Esophagus squamous epithelium (tissue), 4 donors: ENCODE results near the gene SLC28A3.

Experiments used
- POLR2A ChIP-seq, 4 donors: fragments of 450-650 bp; IDR thresholded peaks; one replicate each; pipeline ENCODE4 v1.6.1; 2017; ENCODE audit warnings: antibody characterized with exemption in 4 of 4, mild to moderate bottlenecking in 4 of 4, moderate library complexity in 3 of 4
- TF ChIP-seq, protein P1 (sequence below), 6 experiments: fragments of 450-650 bp in 4 of 6; fragments of 200-600 bp in 2 of 6; sonication (generic) in 2 of 6; IDR thresholded peaks; one replicate each; pipeline ENCODE4 v1.5.1; 2016 to 2019; ENCODE audit warnings: antibody characterized with exemption in 6 of 6, mild to moderate bottlenecking in 4 of 6, moderate library complexity in 4 of 6

GRCh38 chr9:84266087-84266561, 74.4 kb downstream of the SLC28A3 start:
- TF ChIP-seq, protein P1, sequence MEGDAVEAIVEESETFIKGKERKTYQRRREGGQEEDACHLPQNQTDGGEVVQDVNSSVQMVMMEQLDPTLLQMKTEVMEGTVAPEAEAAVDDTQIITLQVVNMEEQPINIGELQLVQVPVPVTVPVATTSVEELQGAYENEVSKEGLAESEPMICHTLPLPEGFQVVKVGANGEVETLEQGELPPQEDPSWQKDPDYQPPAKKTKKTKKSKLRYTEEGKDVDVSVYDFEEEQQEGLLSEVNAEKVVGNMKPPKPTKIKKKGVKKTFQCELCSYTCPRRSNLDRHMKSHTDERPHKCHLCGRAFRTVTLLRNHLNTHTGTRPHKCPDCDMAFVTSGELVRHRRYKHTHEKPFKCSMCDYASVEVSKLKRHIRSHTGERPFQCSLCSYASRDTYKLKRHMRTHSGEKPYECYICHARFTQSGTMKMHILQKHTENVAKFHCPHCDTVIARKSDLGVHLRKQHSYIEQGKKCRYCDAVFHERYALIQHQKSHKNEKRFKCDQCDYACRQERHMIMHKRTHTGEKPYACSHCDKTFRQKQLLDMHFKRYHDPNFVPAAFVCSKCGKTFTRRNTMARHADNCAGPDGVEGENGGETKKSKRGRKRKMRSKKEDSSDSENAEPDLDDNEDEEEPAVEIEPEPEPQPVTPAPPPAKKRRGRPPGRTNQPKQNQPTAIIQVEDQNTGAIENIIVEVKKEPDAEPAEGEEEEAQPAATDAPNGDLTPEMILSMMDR (IDR thresholded peaks at IDR 0.05) = no peak
- no peak for TF ChIP-seq POLR2A (IDR thresholded peaks at IDR 0.05)
